ENCODE measurements around the gene RDH8.

The RDH8 gene

DNA sequence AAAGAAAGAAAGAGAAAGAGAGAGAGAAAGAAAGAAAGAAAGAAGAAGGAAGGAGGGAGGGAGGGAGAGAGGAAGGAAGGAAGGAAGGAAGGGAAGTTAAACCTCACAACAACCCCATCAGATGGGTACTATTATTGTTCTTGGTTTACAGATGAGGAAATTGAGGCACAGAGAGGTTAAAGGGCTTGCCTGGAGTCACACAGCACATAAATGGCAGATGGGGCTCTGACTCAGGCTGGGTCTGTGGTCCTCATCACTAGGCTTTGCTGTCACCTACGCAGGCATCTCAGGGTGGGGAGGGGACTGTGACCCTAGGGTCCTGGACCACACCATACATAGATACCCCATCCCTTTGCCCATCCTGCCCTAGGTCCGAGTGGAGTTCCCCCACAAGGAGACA, 36.3 kb downstream of the RDH8 start:
- DNase-seq, result no peak
- Histone ChIP-seq H3K36me3 (no peaks in the 10 kb centered on the region), H3K4me1 (no peaks in the 10 kb centered on the region), H3K4me3 (ENCODE audit: low read depth, low read length) (no peak overlapping the region), H3K9me3 (no peaks in the 10 kb centered on the region; the same call in 1 of the 2 replicates), H3K27me3 (no peaks in the 10 kb centered on the region)
- no peak for TF ChIP-seq CTCF (IDR thresholded peaks at IDR 0.05; ENCODE audit: low read depth, low read length)

DNA sequence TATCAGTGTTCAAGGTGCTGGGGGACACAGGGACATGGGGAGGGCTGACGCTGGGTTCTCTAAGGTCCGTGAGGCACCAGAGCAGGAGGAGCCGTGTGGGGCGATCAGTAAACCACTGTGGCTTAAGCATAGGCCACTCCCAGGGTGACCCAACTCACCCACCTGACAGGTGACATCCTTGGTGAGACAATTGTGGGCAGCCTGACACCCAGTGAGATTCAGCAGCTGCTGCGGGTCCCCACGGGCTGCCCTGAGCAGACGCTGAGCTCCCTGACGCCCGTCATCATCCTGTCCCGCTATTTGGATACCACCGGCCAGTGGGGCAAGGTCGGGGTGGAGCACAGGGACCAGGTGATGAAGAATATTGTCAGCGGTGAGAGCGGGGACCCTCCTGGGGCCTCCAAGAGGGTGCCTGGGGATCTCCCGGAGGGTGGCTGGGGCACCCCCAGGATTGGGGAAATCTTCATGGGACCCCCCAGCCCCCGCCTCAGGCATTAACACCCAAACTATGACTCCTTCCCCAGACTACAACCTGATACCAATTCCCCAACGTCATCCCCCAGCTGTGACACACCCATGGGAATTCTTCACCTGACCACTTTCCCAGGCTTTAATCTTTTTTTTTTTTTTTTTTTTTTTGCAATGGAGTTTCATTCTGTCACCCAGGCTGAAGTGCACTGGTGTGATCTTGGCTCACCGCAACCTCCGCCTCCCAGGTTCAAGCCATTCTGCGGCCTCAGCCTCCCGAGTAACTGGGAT, 39.5 kb downstream of the RDH8 start:
- no peak for TF ChIP-seq CTCF (IDR thresholded peaks at IDR 0.05; ENCODE audit: low read depth, low read length)
- Histone ChIP-seq H3K27me3 (no peaks in the 10 kb centered on the region), H3K4me3 (ENCODE audit: low read depth, low read length) (no peak overlapping the region), H3K36me3 (no peaks in the 10 kb centered on the region), H3K9me3 (no peaks in the 10 kb centered on the region; the same call in 1 of the 2 replicates), H3K4me1 (no peaks in the 10 kb centered on the region)
- no peak for DNase-seq

DNA sequence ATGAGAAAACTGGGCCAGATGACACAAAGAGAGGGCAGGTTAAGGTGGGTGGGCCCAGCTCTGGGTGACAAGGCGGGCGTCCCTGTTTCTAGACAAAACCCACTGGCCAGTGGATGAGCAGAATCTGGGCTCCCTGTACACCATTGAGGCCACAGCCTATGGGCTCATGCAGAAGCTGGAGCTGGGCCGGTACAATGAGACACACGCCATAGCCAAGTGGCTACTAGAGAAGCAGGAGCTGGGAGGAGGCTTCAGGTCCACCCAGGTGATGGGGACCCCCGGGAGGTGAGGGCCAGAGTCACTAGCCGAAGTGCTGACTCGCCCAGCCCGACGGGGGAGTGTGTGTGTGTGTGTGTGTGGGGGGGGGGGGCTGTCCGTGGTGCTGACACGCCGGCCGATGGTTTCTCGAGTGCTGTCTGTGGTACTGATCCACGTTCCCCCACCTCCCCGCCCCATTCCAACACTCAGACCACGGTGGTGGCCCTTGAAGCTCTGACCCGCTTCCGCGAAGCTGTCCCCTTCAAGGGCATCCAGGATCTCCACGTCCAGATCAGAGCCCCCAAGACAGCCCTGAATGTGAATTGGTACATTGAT, 48.5 kb downstream of the RDH8 start:
- Histone ChIP-seq H3K9me3 (no peaks in the 10 kb centered on the region), H3K36me3 (no peaks in the 10 kb centered on the region), H3K4me3 (ENCODE audit: low read depth, low read length) (no peak overlapping the region), H3K27me3 (no peaks in the 10 kb centered on the region), H3K4me1 (no peaks in the 10 kb centered on the region)
- no peak for DNase-seq
- TF ChIP-seq CTCF (IDR thresholded peaks at IDR 0.05; ENCODE audit: low read depth, low read length), result no peak

- Histone ChIP-seq H3K27me3 (peaks cover 10% of the 10 kb centered on the region), H3K36me3 (no peaks in the 10 kb centered on the region), H3K4me3 (ENCODE audit: low read depth, low read length) (no peak overlapping the region), H3K9me3 (no peaks in the 10 kb centered on the region), H3K4me1 (no peaks in the 10 kb centered on the region)
- TF ChIP-seq CTCF (IDR thresholded peaks at IDR 0.05; ENCODE audit: low read depth, low read length), result no peak
- no peak for DNase-seq
Measured at GRCh38 chr19:10068205-10068604, 54.9 kb downstream of the RDH8 start.

DNA sequence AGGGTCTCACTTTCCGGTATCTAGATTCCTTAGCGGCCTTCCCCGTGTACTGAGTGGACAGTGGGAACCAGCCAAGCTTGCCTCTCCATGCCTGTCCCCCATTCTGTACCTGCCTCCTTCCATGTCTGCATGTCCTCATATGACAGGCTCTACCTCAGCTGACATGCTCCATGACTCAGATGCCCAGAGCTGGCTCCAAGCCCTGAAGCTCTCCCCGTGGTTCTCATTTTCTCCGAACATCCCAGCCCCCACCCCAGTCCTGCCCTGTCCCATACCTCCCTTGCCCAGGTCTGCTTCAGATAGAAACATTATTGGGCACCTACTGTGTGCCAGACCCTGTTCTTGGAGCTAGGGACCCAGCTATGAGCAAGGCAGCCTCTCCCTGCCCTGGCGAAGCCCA, 55.8 kb downstream of the RDH8 start:
- no peaks in the 10 kb centered on the region for H3K4me1 ChIP-seq
- no peaks in the 10 kb centered on the region for H3K36me3 ChIP-seq
- TF ChIP-seq CTCF (IDR thresholded peaks at IDR 0.05; ENCODE audit: low read depth, low read length), result no peak
- no peak overlapping the region for H3K4me3 ChIP-seq (ENCODE audit: low read depth, low read length)
- peaks cover 10% of the 10 kb centered on the region for H3K27me3 ChIP-seq
- H3K9me3 ChIP-seq, result peaks cover 2% of the 10 kb centered on the region; the same call in 1 of the 2 replicates
- no peak for DNase-seq

All from BE2C (cell line).